ENCODE results near the gene RNF212B.

- no peak for TF ChIP-seq CTCF (IDR thresholded peaks at IDR 0.05)
- TF ChIP-seq POLR2A (IDR thresholded peaks at IDR 0.05), result no peak
Measured at GRCh38 chr14:23240661-23241060, 2.9 kb downstream of the RNF212B start.
